Activated gamma-delta T cell treated with Interleukin-2 at 50 U/mL for 16 hours (primary cell): Measurements from ENCODE around the gene SNX5.

Experiments
- DNase-seq: peaks from one replicate; pipeline ENCODE4 v3.0.0-alpha.2; 2020

SNX5 gene

DNA sequence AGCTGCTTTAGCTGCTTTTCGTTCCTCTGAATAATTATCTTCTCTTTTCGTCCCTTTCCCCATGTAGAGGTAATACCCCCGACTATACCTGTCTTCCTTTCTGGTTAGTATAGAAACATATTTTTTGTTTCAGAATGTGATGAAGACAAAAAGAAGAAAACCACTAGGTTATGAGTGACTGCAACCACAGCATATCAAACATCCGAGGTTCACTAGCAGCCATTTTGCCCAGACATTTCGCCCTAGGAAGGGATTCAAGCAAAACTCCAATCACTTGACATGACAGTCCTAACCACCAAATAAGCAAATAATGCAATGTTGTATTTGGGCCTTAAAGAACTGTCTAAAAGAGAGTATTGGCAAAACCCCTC is 9.4 kb downstream of the SNX5 start:
- DNase-seq, result no peak

DNA sequence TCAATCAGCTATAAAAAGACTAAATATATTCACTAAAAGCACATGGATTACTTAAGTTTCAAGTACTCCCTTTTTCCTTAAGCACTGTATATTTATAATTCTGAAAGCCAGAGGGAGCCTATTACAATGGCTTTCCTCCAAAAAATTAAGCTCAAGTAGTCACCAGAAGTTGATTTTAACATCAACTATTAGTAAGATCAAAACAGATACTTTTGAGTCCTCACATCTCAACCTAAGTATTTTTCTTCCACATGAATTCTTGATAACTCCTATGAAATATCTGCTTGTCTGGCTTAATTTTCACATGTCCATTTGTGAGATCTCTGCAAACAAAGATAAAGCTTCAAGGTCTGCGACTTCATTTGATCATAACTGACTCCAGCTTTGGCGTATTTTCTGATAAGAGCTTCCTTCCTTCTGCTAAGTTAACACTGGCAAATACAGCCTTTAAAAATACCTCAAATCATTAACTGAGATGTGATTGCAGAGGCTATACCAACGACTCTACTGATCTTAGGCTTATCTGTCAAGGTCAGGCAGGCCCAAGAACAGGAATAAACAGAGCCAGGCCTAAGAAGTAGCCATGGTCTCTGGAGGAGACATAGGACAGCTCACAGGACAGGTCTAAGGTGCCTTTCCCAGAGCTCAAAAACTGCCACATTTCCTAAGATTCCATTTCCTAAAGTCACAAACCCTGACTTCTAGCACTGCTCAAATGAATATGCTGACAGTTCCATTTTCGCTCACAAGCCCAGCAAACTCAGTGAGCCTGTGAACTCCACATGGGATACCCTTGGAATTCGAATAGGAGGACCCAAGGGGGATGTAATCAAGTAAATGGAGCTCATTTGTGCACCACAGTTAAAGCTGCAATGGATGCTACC is 10.0 kb downstream of the SNX5 start:
- no peak for DNase-seq

DNA sequence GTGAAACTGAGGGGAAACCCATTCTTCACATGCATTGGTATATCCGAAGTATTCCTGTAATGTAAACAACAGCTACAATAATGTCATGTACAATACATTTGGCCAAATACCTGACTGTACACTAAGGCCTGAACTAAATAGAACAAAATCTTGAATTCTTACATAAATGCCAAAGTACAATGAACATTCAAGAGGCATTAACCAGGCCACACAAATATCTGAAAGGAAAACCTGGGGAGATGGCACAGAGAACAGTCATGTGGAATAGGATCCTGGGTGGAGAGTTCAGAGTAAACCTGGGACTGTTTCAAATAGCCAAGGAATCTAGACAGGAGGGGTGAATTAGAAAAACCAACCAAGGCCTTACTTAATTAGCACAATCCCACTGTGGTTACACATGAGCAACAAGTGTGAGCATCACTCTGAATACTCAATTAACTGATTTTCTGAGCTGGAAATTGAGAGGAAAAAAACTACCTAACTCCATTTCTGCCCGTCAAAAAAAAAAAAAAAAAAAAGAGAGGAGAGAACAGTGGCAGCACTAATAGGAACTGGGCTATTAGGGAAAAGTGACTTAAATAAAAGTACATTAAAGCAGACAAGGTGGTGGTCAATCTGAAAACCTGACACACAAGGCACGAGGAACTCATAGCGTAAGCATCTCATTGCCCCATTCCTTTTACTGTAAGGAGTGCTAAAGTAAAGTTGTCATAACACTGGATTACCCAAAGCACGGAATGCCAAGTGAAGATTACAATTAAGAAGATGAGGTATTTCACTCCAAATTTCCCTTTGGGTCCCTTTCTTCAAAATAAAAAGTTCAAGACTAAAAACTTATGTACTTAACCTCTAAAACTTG is 10.9 kb downstream of the SNX5 start:
- no peak for DNase-seq

DNA sequence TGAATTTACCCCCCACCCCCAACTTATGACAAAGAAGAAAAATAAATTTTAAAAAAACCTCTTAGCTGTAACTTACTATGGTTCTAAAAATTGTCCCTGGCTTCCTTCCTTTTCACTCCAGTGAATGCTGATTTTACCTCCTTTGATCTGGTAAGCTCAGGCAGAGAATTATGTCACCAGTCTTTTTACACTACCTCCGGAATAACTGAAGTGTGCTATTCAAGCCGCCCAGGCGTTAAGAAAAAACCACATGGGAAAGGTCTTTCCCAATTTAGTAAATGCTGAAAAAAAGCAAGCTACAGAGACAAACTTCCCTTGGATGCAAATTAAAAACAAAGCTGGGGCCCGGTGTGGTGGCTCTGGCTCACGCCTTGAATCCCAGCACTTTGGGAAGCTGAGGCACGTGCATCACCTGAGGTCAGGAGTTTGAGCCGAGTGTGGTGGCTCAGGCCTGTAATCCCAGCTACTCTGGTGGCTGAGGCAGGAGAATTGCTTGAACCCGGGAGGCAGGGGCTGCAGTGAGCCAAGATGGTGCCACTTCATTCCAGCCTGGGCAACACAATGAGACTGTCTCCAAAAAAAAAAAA is 12.4 kb downstream of the SNX5 start:
- no peak for DNase-seq

DNA sequence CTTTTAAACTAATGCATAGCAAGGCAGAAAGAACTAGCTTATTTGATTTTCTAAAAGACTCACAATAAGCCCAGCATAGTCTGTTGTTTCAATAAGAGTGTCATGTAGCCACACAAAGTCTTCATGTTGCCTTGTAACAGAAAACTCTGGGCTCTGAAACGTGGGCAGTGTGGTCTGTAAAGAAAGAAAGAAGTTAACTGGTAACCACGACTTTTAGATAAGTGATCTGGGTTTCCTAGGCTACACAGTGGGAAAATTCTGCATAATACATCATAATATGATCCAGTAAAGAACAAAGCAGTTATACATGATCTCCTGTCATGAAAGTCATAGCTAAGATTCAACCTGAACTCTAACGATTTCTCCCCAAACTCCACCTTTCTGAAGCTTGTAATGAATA is 13.3 kb downstream of the SNX5 start:
- DNase-seq, result no peak

DNA sequence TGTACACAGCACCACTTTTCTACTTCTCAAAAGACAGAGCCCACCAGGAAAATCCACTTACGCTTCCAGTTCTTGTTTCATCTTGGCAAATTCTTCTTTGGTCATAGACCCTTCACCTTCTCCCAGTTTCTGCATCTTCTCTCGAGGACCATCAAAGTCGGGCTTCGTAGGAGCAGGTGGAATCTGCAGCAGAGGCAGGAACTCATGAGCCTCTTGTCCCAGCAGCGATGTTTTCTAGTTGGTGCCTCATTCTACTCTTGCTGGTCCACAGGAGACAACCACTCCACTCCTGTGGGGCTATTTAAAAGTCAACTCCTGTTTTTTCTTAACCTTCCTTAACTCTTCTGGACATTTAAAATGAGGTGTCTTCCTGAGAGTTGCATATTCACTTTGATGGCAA is 14.7 kb downstream of the SNX5 start:
- no peak for DNase-seq

DNA sequence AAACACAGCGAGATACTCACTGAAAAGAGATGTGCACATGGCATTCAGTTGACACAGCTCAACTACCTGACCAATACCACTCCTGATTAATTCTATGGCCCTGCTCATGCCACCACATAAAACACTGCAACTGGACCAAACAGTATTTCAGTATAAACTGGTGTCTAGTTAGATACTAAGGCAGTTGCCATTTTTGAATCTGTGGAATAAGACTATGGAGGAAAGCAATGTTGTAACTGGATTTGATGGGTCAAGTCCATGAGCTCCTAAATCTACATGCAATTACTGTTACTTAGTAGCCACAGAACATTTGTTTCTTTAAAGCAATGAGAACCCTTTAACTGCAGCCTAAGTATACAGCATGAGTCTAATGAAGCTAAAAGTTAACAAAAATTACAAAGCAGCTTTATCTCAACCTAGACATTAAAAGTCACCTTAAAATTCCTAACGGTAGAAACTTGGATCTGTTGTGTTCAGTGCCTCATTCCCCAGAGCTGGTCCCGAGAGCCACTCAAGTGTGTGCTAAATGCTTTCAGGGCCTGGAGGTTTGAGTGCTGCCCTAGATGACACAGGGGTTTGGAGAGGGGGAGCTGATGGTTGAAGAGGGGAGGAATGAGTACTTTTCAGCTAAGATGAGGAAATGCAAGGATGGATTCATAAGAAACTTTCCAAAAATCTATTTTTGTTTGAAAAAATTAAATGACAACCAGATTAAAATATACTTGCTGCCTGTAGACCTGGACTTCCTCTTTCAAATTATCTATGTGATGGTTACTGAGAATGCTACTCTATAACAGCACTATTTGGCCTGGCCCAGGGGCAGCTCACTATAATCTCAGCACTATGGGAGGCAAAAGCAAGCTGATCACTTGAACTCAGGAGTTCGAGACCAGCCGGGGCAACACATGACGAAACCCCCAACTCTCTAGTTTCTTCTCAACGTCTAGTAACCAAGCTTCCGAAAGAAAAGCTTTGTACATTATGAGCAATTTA is 15.6 kb downstream of the SNX5 start:
- DNase-seq, result no peak

DNA sequence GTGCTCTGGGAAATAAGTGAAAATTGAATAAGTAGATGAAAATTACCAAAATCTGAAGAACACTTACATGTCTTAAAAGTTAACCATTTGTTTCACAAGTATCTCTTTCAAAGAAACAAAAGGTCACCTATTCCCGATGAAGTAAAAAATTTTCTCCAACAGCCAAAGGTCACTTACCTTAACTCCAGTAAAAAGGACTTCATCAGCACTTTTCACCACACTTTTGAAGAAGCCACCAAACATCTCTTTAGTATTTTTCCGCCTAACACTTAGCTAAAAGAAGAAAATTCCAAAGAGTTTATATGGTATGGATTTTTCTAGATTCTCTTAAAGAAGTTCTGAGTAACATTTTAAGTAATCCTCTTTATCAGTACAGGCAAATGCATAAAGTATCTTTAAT is 17.3 kb downstream of the SNX5 start:
- DNase-seq, result no peak

DNA sequence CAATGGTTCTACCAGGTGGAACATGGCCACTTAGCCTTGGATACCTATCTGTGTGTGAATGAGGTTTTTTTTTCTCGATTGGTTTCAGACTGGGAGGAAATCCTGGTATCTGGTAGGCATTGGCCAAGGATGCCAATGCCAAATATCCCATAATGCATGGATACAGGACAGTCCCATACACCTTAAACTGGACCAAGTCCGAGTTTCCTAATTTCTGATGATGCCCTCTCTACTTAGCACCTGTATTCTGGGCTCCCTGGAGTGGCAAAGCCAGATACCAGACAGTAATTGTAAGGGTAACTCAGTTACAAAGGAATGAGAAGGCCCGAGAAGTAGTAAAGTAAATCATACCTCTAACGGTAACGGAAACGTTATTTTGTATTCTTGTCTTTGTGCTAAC is 17.9 kb downstream of the SNX5 start:
- DNase-seq, result no peak

DNA sequence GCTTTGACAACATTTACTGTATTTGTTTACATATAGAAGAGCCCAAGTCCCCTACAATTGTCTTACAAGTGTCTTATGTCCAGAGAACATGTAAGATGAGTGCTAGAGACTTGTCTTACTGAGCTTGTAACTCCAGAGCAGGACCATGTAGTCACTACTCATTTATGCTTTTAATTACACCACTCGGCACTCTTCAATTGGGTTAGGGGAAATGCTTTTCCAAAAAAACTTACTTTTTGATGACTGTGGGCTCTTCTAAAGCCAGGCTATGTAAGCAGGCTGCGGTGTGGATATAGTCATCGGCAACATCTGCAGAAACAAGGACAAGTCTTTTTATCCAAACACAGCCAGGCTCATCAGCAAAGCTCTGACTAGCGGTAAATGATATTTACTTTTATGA is 18.7 kb downstream of the SNX5 start:
- DNase-seq, result no peak

DNA sequence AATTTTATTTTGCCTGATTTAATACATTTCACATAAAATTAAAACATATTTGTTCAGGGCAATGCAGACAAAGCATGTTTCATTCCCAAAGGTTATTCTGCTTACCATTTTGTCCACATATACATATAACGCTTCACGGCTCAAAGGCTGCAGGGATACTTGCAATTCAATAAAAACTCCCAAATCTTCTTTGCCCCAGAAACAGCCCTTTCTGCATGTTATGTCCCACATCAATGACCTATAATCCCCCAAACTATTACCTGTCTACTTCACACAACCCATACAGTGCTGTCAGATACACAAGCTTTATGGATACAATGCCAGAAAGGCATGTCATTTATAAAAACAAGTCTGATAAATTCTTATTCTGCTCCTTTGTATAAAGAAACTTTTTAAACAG is 20.2 kb downstream of the SNX5 start:
- DNase-seq, result no peak

DNA sequence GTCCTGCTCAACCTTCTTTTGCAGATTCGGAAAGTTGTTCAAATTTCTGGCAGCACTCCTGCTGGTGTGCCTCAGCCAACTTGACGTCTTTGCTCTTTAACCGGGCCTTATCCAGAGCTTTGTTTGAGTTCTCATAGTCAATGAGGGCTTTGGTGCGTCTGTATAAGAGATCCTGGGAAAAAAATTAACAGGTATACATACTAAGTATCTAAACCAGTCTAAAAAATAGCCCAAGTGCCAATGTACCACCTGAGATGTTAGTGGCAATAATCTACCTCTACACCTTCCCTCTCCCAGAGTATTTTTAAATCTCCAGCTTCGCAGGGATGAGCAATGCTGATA is 21.1 kb downstream of the SNX5 start:
- DNase-seq, result no peak

DNA sequence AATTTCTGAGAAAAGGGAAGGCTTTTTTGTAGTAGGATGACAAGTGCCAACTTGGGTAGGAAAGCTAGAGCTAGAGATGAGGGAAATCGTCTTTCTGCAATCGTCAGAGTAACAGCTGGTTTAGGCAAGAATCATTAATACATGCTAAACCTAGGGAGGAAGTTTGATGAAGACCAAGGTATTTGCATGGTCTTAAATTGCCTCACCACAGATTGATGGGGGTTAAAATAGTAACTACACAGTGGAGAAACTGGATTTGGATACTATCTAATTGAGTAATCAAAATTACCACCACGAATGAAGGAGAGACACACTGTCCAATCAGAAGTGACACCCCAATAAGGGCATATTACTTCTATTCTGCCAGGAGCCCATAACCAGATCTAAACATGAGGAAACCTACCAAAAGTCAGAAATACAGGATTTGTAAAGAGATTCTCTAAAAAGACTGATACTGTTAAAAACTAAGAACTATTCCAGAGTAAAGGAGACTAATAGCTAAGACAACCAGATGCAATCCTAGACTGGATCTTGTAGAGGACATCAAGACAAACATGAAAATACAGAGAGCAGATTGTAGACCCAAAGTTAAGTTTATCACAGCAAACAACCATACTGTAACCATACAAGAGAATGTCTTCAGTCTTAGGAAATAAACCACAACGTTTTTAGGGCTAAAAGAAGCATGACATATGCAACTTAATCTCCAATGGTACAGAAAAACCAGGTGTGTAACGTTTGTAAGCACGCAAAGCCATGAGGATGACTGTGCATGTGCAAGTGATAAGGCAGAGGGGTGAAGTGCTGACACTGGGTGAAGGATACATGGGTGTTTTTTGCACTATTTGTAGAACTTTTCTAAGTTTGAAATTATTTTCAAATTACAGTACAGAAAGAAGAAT is 21.8 kb downstream of the SNX5 start:
- no peak for DNase-seq

DNA sequence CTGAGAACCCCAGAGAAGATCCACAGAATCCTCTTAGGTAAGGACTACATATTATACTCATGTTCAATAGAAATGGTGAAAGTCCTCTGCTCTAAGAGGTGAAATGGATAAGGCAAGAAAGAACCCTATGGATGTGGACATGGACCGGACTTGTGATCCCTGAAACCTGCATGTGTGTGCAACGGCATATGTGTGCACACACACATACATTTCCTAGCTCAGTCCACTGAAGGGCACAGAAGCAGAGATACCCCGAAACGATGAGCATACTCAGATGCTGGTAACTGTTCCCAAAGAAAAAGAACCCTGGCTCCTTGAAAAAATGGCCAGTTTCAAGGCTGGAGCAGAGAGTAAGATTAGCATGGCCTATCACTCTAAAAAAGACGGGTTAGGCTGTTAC is 22.6 kb downstream of the SNX5 start:
- DNase-seq, result no peak

DNA sequence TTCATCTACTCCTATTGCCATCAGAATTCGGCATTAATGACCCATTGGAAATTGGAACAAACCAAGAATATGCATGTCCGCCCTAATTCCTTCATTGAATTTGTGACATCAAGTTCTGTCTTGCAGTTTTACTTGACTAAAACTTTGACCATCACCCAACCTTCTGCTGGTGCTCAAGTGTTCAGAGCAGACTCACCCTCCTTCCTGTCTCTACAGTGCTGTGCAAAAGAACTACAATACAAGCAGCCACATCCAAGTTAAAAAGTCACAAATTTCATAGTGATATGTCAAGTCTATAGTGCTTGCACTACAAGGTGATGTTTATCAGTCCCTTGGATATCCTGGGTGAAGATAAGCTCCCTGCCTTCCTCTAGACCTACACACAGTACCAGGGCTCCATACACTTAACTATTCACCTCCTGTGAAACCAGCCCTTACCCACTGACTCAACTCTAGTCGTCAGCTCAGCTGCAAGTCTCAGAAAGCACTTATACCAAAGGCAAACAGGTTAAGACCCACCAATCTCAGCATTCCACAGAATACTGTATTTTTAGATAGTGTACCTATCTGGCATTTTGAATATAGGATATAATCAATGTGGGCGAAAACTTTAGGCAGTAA is 23.6 kb downstream of the SNX5 start:
- DNase-seq, result no peak

DNA sequence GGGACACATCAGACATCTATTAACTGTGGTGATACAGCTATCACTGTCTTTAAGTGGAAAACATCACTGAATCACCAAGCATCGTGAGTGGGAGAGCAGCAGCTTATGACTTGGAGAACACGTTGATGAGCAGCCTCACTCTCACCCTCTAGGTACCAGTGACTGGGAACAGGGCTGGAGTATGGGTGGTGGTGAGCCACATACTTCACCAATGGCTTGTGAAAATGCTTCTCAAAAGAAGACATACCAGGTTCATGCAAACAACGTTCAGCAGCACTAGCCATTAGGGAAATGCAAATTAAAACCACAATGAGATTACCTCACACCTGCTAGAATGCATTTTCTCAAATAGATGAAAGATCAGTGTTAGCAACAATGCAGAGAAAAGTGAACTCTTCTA is 25.3 kb downstream of the SNX5 start:
- DNase-seq, result no peak

DNA sequence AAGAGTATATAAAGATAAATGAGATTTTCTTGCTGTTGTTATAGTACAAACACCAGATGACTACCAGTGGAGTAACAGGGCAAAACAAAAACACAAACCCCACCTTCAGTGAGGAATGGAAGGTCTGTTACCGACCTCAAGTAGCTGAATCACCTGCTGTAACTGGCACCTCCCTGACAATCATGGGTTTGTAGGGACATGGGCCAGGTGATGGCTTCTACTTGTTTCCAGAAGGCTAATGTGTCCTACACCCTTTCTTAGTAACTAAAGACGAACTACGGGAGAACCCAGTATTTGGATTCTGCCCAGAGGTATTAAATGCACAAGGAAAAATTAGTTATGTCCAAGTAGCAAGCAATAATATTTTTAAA is 26.8 kb downstream of the SNX5 start:
- no peak for DNase-seq

DNA sequence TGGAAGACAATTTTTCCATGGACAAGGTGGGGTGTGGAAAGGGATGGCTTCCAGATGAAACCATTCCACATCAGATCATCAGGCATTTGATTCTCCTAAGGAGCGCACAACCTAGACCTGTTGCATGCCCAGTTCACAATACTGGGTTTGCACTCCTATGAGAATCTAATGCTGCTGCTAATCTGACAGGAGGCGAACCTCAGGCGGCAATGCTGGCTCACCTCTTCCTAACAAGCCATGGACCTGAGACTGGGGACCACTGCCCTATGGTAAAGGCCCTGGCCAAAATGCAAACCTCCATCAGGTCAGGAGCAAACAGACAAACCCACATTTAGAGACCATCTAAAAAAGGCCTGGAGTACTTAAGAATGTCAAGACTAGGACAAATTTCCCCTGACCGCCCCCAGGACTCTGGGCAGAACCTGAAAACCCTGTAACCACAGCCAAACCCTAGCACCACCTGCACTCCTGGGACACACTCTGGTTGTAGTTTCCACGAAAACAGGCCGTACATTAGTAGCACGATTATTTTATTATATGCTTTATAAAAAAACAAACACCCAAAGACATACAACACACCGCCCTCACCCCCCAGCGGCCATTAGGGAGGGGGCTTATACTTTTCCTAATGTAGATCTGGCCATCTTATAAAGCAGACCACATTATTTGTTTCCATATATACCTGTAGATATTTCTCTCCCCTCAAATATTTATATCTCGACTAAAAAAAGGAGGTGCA is 27.3 kb downstream of the SNX5 start:
- DNase-seq, result no peak

DNA sequence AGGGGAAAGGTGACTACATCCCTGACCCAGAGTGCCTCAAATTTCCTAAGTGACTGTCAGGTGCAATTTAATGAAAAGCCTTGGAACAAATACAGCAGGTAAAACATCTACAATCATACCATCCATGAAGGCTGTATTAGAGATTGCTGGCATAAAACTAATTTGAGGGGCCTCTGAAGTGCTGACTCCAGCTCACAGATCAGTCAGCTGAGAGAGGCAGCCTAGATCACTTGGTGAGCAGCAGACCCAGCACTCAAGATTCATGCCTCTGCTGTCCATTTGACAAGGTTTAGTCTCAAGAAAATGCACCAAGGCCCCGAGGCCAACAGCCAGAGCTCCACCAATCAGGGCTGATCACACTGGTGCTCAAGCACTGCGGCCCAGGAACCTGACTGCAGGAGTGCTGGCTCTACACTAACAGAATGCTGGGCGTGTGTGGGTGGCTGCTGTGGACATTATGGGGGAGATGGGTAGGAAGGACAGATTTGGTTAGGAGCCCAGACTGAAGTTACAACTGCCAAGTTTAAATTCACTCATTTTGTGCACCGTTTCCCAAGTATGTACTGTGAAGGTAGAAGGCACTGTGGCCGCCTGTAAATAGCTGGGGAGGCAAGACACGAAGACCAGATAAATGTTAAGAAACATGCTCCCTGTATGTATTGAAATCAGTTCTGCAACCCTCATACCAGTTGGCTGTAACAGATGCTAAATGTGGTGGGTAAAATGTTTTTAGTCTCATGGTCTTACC is 28.2 kb downstream of the SNX5 start:
- no peak for DNase-seq
